Stimulated activated CD4-positive, alpha-beta T cell treated with anti-CD3 and anti-CD28 coated beads, Interleukin-2, amount 100 ng/mL, for 24 hours (primary cell): Measurements from ENCODE around the gene ZCCHC3.

Experiments used
- DNase-seq, 2 donors: peaks; one replicate each; pipeline ENCODE4 v3.0.0-alpha.2; 2020

ZCCHC3 gene

GRCh38 chr20:347317-347639 is 49.9 kb downstream of the ZCCHC3 start:
- DNase-seq, result no peak

- DNase-seq, result peak; percentile 63 to 79
Observed at GRCh38 chr20:347640-348484, 50.5 kb downstream of the ZCCHC3 start.

- DNase-seq, result no peak
Observed at GRCh38 chr20:348972-349841, 51.8 kb downstream of the ZCCHC3 start.
